ENCODE data around the gene HABP2.

The HABP2 gene

DNA sequence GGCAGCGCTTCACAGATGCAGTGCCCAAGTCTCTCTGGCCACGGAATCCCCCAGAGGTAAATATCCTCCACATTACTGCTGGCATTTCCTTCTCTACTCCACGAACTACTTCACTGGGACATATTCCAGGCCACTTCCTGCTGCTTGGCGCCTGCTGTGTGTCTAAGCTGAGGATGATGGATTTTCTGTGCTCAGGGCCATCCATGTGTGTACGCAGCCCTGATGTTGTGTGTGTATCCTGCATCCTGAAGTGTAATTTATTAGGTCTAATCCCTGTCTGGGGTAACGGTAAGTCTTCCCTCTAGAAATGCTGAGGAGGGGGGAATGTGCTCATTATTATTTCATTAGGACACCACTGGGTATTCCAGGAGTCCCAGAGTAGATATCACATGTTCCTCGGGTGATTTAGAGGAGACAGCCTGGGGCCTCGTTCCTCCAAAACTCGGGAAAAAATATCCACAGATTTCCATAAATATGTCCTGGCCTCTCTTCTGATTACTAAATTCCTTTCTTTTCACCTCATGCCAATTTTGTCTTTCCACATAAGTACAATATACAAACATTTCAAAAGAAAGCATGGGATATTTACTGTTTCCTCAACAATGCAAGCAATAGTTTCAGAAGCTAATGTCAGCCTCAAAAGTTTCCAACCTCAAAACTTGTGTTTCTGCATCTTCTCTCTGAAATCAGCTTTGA lies 25.5 kb upstream of the HABP2 start:
- no peak for DNase-seq

DNA sequence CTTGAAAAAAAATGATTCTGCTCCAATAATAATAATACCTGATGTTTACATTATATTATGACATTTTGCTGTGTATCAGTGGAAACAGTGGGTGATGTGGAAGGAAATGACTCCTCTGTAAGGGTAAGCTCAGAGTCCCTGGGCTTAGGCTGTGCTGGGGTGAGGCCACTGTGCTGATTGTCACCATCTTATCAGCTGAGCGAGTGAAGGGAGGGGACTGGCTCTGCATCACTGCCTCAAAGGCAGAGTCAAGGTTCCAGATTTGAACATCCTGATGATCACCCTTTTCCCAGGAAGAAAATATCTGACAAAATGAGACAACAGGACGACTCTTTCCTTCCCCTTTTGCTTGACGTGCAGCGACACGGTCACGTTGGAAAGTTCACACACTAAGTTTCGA lies 24.0 kb upstream of the HABP2 start:
- no peak for DNase-seq

DNA sequence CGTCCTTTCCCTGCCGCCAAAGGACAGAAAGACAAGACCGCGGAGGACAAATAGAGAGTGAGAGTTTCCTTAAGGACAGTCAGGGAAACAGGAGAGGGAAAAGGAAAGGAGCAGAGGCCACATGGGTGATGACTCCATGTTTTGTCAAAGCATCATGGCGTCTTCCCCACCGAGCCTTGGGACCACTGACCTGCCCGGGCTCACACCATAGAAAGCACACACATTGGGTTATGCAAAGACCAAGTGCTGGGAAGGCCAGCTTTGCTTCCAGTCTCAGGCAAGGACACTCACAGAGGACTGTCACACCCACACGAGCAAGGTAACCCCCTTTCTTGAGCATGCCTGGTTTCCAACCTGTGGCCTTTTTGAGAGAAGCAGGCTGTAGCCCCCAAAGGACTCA lies 23.3 kb upstream of the HABP2 start:
- DNase-seq, result no peak

DNA sequence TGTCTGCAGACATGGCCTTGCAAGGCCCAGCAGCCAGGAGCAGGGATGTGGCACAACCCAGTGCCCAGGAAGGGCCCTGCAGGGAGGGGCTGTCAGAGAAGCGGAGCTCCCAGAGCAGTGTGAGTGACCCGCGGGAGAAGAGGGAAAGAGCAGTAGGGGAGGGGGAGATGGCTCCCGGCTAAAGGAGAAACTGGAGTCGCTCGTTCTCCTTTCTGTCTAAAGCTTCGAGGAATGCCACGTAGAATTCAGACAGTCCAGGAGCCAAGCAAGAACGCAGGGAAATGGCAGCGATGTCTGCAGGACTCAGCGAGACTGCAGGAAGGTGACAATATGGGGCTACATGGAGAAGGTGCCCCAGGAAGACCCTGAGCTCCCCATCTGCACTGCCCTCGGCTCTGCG lies 22.4 kb upstream of the HABP2 start:
- no peak for DNase-seq

DNA sequence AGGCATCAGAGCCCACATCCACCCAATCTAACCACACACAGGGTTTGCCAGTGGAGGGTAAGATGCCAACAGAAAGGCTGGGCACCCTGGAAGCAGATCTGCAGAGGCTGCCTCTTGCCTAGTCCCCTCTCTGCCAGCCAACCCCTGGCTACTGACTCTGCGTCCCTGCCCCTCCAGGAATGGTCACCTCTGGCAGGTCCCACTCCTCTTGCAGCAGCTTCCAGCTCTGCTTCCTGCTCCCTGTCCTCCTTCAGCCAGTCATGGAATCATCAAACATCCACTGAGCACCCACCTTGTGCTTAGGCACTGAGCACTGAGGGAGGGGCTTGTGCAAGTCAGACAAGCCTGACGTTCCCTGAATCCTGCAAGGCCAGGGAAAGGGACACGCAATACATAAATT lies 20.1 kb upstream of the HABP2 start:
- DNase-seq, result no peak

DNA sequence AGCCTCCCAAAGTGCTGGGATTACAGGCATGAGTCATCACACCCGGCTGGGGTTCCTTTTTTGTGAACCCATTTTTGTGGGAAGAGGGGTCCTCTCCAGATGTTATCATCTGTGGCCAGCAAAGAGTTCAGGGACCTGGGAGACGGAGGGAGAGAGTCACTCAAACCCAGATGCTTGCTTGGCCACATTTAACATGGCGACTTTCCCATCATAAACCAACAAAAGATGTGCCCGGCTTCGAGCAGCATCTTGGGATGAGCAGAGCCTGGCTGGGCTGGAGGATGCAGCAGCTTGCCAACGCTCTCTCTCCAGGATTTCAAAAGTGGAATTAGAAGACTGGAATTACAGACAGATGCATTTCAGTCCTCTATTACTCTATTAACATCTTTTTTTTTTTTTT lies 19.1 kb upstream of the HABP2 start:
- no peak for DNase-seq

DNA sequence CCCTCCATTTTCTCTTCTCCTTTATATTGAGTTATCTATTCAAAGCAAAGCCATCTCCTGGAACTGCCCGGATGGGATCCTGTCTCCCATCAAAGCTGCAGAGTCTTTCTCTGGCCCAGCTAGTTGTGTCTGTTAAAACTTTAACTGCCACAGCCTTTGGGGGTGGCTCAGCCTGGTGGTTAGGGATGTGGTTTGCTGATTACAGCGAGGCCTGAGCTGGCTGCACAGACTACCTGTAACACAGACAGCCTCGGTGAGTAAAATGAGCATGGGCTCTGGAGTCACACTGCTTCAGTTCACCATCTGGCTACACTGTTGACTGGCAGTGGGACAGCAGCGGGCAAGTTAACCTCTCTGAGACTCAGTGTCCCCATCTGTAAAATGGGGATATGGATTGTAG lies 18.4 kb upstream of the HABP2 start:
- no peak for DNase-seq

DNA sequence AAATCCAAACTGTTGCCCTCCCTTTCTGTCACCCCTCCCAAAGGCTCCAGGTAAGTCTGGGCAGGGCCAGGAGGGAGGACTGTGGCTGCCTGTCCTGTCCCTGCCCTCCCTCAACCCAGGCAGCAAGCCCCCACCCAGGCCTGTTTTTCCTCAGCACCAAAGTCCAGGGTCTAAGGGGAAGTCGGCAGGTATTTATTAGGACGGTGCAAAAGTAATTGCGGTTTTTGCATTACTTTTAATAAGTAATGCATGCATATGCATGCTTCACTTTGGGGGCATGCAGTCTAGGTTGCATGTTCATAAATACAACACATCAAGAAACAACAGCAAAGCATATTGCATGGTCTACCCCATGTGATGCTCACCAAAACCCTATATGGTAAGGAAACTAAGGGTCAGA lies 15.2 kb upstream of the HABP2 start:
- DNase-seq, result no peak

DNA sequence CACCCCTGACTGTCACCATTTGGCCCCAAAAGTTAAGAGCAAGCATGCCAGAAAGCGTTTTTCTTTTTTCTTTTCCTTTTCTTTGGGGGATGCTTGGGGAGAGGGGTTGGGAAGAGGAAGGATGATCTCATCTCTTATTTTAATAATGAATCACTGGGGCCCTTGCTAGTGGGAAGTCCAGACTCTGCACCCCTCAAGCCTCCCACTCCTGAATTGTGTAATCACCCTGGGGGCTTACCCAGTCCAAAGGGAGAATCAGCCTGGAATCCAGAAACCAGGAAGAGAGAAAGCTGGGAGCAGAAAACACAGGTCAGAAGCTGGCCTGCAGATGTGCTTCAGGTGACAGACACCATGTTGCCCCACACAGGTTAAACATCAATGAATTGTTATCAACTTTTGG lies 14.7 kb upstream of the HABP2 start:
- no peak for DNase-seq

DNA sequence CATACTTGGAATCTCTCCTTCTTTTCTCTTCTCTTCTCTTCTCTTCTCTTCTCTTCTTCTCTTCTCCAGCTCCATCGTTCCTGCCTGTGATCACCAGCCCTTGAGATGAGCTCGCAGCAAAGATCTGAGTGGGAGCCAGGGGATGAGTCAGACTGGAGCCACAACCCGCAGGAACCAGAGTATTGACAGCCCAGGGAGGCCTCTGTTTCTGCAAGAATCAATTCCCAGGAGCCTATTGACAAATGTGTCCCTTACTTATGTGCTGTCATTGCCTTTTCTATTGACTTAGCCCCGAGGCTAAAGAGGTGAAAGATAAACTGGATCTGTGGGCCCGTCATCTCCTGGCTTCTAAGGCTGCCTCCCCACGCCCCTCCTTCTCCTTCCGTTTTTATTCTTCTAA lies 13.1 kb upstream of the HABP2 start:
- DNase-seq, result no peak

DNA sequence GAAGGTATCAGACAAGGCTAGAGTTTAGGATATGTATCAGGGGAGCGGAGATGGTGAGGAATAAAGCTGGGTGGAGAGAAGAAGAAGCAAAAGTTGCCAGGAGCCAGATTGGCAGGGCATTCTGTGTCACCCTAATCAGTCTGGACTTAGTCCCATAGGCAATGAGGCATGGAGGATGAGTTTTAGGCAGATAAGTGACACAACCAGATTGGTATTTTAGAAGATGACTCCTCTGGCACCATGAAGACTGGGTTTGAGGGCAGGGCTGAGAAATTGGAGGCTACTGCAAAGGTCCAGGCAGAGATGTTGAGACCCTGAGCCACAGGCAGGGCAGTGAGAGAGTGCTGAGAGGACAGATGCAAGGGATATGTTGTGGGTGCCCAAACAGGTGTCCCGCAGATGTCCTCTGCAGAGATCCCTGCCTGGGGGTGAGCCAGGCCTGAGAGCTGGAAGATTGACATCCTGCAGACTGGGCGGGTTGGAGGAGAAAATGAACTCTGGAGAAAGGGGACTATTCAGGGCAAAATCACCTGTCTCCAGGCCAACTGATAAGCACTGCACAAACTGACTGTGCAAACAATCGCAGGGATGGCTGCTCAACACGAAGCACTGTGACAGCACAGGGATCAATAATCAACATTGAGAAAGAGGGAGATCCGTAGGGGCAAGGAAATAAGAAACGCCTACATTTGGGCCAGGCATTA lies 11.9 kb upstream of the HABP2 start:
- no peak for DNase-seq

DNA sequence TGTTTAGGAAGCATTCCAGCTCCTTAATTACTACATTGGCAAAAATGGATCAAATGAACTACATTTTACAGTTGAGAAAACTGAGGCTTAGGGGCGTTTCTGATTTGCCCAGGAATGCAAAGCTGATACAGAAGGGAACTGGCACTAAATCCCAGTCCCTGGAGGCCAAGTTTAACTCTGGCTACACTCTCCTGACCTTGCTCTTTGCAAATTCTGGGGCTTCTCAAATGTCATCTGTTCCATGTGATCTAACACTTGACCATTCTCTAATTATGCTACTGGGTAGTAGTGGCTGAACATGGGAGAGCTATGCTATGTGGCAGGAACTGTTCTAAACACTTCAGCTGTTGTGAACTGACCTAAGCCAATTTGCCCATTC lies 11.3 kb upstream of the HABP2 start:
- no peak for DNase-seq

DNA sequence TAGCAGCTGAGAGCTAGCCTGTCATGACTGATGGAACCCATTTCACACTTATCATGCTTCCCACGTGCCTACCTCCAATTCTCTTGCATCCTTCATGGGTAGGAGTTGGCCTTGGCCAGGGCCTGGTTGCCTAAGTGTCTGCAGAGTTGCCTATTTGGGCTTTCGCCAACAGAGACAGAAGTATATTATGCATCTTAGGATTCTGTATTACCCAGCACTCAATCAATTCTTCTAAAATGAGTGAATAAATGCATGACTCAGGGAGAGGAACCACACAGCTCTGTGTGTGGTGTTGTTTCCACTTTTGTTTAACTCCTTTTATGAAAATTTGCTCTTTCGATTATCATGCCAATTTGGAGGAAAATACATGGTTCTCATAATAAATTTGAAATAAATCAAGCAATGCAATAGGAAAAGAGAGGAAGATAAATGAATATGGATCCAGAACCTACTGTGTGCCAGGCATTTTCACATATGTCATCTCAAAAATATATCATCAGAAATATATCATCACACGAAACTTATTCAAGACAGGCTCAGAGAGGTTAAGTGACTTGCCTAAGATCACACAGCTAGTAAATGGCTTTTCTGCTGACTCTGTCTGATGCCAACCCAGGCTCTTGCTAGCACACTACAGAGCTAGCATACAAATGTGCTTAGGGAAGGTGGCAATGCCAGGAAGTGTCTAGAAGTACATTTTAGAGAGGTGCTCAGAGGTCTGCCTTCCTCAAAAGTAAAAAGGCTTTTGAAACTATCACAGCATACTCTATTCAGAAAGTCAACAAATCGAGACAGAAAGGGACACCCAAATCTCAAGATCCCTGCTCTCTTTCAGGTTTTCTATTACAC lies 9.5 kb upstream of the HABP2 start:
- no peak for DNase-seq

DNA sequence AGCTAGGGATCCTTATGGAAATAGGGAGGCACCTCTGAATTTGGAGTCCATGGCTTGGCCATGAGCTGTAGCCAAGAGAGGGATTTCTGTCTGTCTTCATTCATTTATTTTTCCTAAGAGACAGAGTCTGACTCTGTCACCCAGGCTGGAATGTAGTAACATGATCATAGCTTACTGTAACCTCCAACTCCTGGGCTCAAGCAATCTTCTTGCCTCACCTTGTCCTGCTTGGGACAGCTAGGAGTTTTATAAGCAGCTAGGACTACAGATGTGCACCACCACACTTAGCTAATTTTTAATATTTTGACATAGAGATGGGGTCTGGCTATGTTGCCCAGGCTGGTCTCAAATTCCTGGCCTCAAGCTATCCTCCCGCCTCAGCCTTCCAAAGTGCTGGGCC lies 8.5 kb upstream of the HABP2 start:
- DNase-seq, result no peak

DNA sequence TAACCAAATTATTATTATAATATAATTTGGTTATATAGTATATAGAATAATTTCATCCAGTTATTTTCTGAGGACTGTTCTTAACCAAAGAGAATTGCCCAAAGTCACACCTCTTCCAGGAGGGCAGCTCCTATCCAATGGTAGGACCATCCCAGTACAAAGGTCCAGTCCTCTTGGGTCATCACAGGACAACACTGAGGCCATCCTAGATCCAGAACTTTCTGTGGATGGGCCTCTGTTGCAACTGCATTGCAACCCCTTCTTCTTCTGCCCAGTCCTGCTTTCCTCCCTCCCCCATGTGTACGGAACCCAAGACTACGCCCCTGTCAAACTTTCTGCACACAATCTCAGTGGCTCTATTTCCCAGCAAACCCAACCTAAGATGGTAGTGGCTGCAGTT lies 5.4 kb upstream of the HABP2 start:
- no peak for DNase-seq

DNA sequence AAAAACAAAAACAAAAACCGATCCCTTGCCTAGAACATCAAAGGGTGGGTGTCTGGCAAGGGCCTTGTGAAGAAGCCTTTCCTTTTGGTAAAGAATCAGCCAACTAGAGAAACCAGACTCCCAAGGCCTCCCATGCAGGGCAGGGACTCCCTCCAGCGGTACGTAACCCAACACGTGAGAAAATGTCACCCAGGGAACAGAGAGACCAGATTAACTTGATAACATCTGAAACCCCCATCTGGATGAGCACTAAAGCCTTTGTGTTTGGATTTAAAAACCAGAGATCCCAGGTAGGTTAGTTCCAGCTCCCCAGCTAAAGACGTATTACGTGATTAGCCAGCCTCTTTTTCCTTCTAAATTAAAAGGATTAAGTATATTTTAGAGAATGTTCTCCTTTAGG lies 3.0 kb upstream of the HABP2 start:
- no peak for DNase-seq

DNA sequence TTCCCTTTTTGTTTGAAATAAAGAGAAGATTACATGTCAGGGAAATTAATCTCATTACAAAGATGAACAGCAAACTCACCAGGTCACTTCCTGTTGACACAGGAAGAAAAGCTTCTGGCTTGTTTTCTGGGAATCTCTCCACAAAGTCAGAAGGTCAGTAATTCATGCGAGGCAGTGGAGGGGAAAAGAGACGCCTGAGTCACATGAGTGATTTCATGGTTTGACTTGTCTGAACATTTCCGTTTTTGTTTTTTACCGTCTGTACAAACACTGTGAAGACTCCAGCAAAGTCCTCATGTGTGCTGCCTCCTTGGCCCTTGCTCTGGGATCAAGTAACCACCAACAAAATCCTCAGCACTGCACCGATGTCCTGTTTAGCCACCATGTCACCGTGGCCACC lies 2.5 kb upstream of the HABP2 start:
- no peak for DNase-seq

DNA sequence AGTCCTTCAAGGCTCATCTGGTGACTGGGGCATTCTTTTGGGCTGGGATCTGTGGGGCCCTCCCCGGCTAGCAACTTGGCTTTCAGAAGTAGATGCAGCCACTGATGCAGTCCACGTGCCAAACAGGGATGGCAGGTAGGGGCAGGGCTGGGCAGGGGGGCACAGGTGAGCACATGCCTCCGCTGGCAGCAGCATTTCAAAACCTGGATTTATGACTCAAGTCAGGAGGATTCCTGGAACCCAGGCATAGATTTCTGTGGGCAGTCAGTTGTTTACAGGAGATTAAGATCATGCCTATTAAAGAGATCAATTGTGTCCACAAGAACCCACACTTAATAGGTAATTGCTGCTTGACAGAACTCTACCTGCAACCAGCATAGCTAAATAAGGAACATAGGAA lies 839 bp upstream of the HABP2 start:
- no peak for DNase-seq

DNA sequence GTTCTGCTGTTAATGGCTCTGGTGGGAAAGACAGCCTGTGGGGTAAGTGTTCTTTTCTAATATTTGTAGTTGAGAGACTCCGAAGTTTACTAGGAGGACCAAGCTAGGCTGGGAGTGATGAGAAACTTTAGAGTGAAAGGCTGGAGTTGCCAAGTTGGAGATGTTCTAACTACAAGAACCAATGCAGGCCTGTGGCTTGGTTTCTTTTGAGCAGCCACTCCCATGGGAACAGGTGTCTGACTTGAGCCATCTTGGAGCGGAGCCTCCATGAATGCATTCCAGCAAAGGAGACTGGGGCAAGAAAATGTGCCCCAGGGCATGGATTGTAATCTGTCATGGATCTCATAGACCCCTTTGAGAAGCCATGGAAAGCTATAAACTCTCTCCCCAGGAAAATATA lies 296 bp downstream of the HABP2 start:
- DNase-seq, result no peak

DNA sequence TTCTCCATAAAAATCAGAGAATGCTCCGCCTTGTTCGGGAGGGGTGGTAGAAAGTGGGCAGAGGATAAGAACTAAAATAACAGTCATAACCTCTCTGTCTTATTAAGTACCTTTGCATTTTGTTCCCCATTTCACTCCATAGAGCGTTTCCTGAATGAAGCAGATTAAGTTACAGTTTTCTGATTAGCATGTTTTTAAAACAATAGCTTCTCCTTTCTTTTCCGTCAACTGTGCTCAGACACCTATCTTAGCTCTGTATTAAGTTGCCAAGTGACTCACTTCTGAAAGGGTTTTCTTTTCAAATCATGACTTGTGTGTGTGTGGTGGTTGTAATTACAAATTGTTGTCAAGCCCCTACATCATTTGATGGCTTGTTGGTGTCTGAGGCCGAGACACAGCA lies 1.4 kb downstream of the HABP2 start:
- no peak for DNase-seq

DNA sequence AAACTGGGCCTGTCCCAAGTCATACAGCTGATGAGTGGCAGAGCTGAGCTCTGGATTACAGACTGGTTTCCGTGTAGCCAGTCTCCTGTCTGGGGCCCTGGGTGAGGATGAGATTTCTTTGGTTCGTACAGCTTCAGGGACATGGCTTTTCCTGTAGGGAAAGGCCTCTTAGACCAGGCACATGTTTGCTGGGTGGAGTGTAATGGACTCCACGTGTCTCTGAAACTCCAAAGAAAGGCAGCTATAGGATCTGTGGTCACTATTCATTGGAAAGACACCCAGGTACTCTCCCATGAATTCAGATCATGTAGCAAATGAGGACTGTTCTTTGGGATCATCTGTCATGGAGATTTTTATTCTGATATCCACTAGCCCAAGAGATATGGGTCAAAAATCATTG lies 2.4 kb downstream of the HABP2 start:
- no peak for DNase-seq

DNA sequence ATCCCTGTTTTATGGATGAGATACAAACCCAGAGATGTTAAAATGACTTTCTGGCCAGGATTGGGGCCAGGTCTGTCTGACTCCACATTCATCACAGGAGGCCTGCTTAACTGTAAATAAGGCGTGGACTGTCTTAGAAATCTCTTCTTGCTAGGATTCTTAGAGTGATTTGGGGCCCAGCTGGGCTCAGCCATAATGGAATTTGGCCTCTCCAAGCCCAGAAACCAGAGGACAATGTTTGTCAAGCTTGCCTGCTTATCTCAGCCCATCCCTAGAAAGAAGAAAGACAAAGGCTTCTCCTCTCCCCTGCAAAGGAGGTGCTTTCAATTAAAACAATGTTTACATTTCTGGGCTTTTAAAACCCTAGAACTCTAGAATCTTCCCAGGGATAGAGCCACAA lies 2.9 kb downstream of the HABP2 start:
- no peak for DNase-seq

DNA sequence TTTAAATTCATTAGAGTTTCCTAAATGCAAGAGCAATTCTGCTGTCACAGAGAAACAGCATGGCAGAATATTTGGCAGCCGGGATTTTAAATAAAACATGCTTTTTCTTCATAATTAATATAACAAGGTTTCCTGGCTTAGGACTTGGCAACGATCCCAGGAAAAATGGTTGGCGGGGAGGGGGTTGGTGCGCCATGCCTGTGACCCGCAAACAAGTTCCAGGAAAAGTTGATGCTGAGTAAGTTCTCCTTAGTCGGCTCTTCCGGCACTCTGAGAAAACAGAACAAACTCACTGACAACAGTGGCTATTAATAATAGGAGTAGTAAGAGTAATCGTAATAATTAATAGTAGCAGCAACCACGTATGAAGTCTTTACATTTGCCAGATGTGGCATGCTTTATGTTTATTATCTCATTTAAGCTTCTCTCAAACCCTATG lies 4.6 kb downstream of the HABP2 start:
- no peak for DNase-seq

DNA sequence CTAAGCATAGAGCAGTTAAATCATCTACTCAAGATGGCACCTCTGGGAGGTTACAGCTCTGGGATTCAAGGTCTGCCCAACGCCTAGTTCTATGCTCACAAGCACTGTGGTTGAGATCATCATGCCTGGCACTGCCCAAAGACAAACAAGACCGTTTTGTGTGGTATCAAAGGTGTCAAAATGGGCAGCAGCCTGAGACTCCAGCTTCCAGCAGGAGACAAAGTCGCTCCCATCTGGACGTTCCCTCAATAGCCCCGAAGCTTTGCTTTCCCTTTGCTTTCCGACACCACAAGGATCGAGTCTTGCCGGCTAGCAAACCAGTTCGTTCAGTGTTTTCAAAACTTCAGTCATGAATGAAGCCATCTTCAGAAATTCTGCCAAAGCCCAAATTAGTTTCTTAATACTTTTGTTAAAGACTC lies 5.1 kb downstream of the HABP2 start:
- DNase-seq, result no peak

All from NCI-H1417 treated with DMSO at 0.1 percent for 48 hours (cell line).